ENCODE data around the gene SLC22A1.

The SLC22A1 gene

GRCh38 chr6:160177220-160177619, 55.6 kb downstream of the SLC22A1 start:
- DNase-seq (ENCODE audit: low read depth), result no peak
- no peak overlapping the region for H3K4me3 ChIP-seq (replicated peaks; ENCODE audit: low read depth, low read length)
- no peak for TF ChIP-seq CTCF (IDR thresholded peaks at IDR 0.05; ENCODE audit: low read length, missing control alignments)

GRCh38 chr6:160178271-160178670, 56.7 kb downstream of the SLC22A1 start:
- H3K4me3 ChIP-seq (replicated peaks; ENCODE audit: low read depth, low read length), result no peak overlapping the region
- TF ChIP-seq CTCF (IDR thresholded peaks at IDR 0.05; ENCODE audit: low read length, missing control alignments), result no peak
- no peak for DNase-seq (ENCODE audit: low read depth)

- no peak for TF ChIP-seq CTCF (IDR thresholded peaks at IDR 0.05; ENCODE audit: low read length, missing control alignments)
- no peak for DNase-seq (ENCODE audit: low read depth)
- no peak overlapping the region for H3K4me3 ChIP-seq (replicated peaks; ENCODE audit: low read depth, low read length)
Observed at GRCh38 chr6:160180706-160181105, 59.1 kb downstream of the SLC22A1 start.

GRCh38 chr6:160188773-160189172, 67.2 kb downstream of the SLC22A1 start:
- H3K4me3 ChIP-seq (replicated peaks; ENCODE audit: low read depth, low read length), result no peak overlapping the region
- no peak for TF ChIP-seq CTCF (IDR thresholded peaks at IDR 0.05; ENCODE audit: low read length, missing control alignments)
- DNase-seq (ENCODE audit: low read depth), result no peak

- TF ChIP-seq CTCF (IDR thresholded peaks at IDR 0.05; ENCODE audit: low read length, missing control alignments), result no peak
- H3K4me3 ChIP-seq (replicated peaks; ENCODE audit: low read depth, low read length), result no peak overlapping the region
- no peak for DNase-seq (ENCODE audit: low read depth)
Observed at GRCh38 chr6:160190081-160190480, 68.5 kb downstream of the SLC22A1 start.

- no peak for DNase-seq (ENCODE audit: low read depth)
Observed at GRCh38 chr6:160190973-160191372, 69.4 kb downstream of the SLC22A1 start.

More at GRCh38 chr6:160190973-160191372, 69.4 kb downstream of the SLC22A1 start:
- no peak overlapping the region for H3K4me3 ChIP-seq (replicated peaks; ENCODE audit: low read depth, low read length)
- TF ChIP-seq CTCF (IDR thresholded peaks at IDR 0.05; ENCODE audit: low read length, missing control alignments), result no peak
